ENCODE results near the gene KIAA1328. TPM values are rescaled to one million over a fixed set of nuclear protein-coding genes. Genes with fewer than 3 reads are reported as not detected.

The KIAA1328 gene
- total RNA-seq, 1 donor from 2014 or later: 17.2 TPM

- H3K27ac ChIP-seq: no peak overlapping the region
- intact Hi-C loops (cut with DNase I): no loop called here
- no peak for DNase-seq (ENCODE audit: extremely low spot score in 2 of 2)
- H3K36me3 ChIP-seq: no peaks in the 10 kb centered on the region
- H3K4me3 ChIP-seq: no peak overlapping the region
- no peak for TF ChIP-seq POLR2AphosphoS5 (IDR thresholded peaks at IDR 0.05; ENCODE audit: insufficient read depth in 1 of 2, low read depth in 1 of 2)
- no peaks in the 10 kb centered on the region for H3K9me3 ChIP-seq
- no peaks in the 10 kb centered on the region for H3K27me3 ChIP-seq
- no peaks in the 10 kb centered on the region for H3K4me1 ChIP-seq
Measured at GRCh38 chr18:37261988-37262387, 433.1 kb downstream of the KIAA1328 start.

- TF ChIP-seq POLR2AphosphoS5 (IDR thresholded peaks at IDR 0.05; ENCODE audit: insufficient read depth in 1 of 2, low read depth in 1 of 2): no peak
- no peak for TF ChIP-seq POLR2A (IDR thresholded peaks at IDR 0.05)
- TF ChIP-seq CTCF (IDR thresholded peaks at IDR 0.05): no peak
- intact Hi-C loops (cut with DNase I): no loop called here
- DNase-seq (ENCODE audit: extremely low spot score in 2 of 2): no peak
- Histone ChIP-seq H3K27ac (no peak overlapping the region), H3K4me1 (no peaks in the 10 kb centered on the region), H3K36me3 (no peaks in the 10 kb centered on the region), H3K9me3 (no peaks in the 10 kb centered on the region), H3K27me3 (no peaks in the 10 kb centered on the region), H3K4me3 (no peak overlapping the region)
Measured at GRCh38 chr18:37264956-37265355, 436.0 kb downstream of the KIAA1328 start.

GRCh38 chr18:37265382-37265781 is 436.5 kb downstream of the KIAA1328 start:
- Histone ChIP-seq H3K36me3 (no peaks in the 10 kb centered on the region), H3K9me3 (no peaks in the 10 kb centered on the region), H3K27me3 (no peaks in the 10 kb centered on the region), H3K27ac (no peak overlapping the region), H3K4me3 (no peak overlapping the region), H3K4me1 (no peaks in the 10 kb centered on the region)
- DNase-seq (ENCODE audit: extremely low spot score in 2 of 2): no peak
- TF ChIP-seq POLR2AphosphoS5 (IDR thresholded peaks at IDR 0.05; ENCODE audit: insufficient read depth in 1 of 2, low read depth in 1 of 2): no peak
- no peak for TF ChIP-seq CTCF (IDR thresholded peaks at IDR 0.05)
- TF ChIP-seq POLR2A (IDR thresholded peaks at IDR 0.05): no peak
- intact Hi-C loops (cut with DNase I): no loop called here

- DNase-seq (ENCODE audit: extremely low spot score in 2 of 2): no peak
- no peak for TF ChIP-seq CTCF (IDR thresholded peaks at IDR 0.05)
- TF ChIP-seq POLR2AphosphoS5 (IDR thresholded peaks at IDR 0.05; ENCODE audit: insufficient read depth in 1 of 2, low read depth in 1 of 2): no peak
- no peak for TF ChIP-seq POLR2A (IDR thresholded peaks at IDR 0.05)
- H3K36me3 ChIP-seq: no peaks in the 10 kb centered on the region
- no peak overlapping the region for H3K4me3 ChIP-seq
- H3K27ac ChIP-seq: no peak overlapping the region
- no peaks in the 10 kb centered on the region for H3K4me1 ChIP-seq
- no peaks in the 10 kb centered on the region for H3K27me3 ChIP-seq
- H3K9me3 ChIP-seq: no peaks in the 10 kb centered on the region
- intact Hi-C loops (cut with DNase I): no loop called here
Measured at GRCh38 chr18:37266290-37266689, 437.4 kb downstream of the KIAA1328 start.

- Histone ChIP-seq H3K9me3 (no peaks in the 10 kb centered on the region), H3K27me3 (no peaks in the 10 kb centered on the region), H3K4me1 (peaks cover 8% of the 10 kb centered on the region), H3K27ac (no peak overlapping the region), H3K36me3 (no peaks in the 10 kb centered on the region), H3K4me3 (no peak overlapping the region)
- intact Hi-C loops (cut with DNase I): no loop called here
- TF ChIP-seq POLR2AphosphoS5 (IDR thresholded peaks at IDR 0.05; ENCODE audit: insufficient read depth in 1 of 2, low read depth in 1 of 2): no peak
- TF ChIP-seq CTCF (IDR thresholded peaks at IDR 0.05): no peak
- TF ChIP-seq POLR2A (IDR thresholded peaks at IDR 0.05): no peak
- DNase-seq (ENCODE audit: extremely low spot score in 2 of 2): no peak
Measured at GRCh38 chr18:37270038-37270665, 441.2 kb downstream of the KIAA1328 start.

Data from vagina (tissue), 2 donors.